HG02981 (cell line): ENCODE data around the gene PAX8.
A peak's percentile ranks its signal among the peaks of the same experiment; 100 is the strongest.

Source experiments
- ATAC-seq: cut with Tn5 transposase; IDR thresholded peaks from one replicate; pipeline ENCODE4 v1.9.1; 2021; ENCODE audit warnings: mild to moderate bottlenecking, moderate library complexity; ENCODE audit not compliant: unreplicated experiment

Gene PAX8

DNA sequence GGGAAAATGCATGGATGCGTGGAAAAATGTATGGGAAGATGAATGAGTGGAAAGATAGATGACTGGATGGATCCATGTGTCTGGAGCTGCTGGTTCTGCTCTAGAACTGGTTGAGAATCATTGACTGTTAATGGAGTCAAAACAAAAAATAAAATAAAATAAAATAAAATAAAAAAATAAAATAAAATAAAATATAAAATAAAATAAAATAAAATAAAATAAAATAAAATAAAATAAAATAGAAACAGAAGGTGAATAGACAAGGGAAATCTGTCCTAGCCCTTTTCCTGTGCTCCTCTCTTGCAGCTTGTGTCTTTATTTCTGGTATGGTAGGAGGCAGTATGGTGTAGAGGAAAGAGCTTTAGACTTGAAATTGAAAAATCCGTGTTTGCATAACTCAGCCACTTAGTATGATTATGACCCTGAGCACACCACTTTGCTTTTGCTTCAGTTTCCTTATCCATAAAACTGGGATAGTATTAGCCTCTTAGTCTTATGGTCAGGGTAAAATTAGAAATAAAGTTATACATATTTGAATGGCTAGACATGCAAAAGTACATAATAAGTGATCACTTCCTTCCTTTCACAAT is 54.0 kb downstream of the PAX8 start:
- no peak for ATAC-seq

- no peak for ATAC-seq
Measured at GRCh38 chr2:113223813-113224212, 54.9 kb downstream of the PAX8 start.

DNA sequence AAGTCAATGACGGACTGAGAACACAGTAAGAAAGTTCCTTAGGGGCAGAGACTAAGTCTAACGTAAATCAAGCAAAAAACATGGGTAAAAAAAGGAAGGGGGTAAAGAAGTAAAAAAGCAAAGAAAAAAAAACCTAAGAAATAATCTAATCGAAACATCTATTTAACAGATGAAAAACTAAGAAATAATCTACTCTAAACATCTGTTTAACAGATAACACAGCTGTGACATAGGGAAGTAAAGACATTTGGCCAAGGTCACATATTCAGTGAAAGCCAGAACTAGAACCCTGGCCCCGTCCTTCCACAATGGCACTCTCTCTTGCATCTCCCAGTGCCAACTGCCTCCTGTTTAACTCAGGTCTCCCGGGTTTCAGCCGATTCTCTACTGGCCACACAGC is 56.9 kb downstream of the PAX8 start:
- ATAC-seq, result no peak

DNA sequence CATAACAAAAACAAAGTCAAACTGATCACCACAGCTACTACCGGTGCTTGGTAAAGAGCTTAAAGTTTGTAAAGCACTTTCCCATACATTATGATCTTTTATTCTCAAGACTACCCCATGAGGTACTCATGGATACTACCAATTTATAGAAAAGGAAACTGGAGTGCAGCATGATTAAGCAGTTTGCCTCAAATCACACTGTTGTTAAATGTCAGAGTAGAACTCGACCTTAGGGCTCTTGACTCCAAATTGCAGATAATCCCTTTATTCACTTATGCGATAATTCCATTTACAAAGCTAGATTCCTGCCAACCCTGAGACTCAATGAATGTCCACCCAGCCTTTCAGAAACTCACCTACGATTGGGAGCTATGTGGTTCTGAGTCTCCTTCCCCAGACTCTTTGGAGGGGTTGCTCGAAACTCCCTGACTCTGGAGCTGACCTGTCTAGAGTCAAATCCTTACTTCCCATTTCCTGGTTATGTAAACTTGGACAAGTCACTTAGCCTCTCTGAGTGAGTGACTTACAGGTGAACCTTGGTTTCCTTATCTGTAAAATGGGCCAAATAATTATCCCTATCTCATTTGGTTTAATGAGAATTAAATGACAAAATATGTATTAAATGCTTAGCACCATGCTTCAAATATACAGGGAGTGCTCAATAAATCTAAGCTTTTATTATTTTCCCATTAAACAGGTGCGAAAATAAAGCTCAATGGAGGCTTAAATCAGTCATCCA is 57.6 kb downstream of the PAX8 start:
- no peak for ATAC-seq

GRCh38 chr2:113219889-113220641 is 58.7 kb downstream of the PAX8 start:
- ATAC-seq, result no peak

GRCh38 chr2:113219525-113219888 is 59.2 kb downstream of the PAX8 start:
- ATAC-seq, result no peak

- no peak for ATAC-seq
Measured at GRCh38 chr2:113219092-113219441, 59.7 kb downstream of the PAX8 start.

- ATAC-seq, result peak; percentile 44
Measured at GRCh38 chr2:113218283-113219091, 60.2 kb downstream of the PAX8 start.

- no peak for ATAC-seq
Measured at GRCh38 chr2:113217455-113218282, 61.1 kb downstream of the PAX8 start.

- ATAC-seq, result no peak
Measured at GRCh38 chr2:113216891-113217454, 61.7 kb downstream of the PAX8 start.

- no peak for ATAC-seq
Measured at GRCh38 chr2:113216321-113216720, 62.4 kb downstream of the PAX8 start.

DNA sequence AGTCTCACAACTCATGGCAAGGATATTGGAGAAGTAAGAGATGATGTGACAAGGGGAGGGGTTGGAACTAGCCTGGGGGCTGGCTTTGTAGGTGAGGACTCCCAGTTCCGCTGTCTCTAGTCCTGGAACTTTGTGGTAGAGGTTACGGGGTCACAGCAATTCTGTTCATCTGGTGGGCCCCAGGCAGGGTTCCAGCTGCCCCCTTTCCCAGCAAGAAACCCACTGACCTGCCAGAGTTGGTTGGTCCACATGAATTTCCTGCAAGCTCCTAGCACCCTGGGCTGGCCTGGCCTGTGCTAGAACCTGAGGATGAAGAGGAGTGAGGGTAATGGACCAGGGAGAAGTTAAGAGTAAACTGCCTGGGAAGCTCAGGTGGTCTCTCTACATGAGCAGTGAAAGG is 63.7 kb downstream of the PAX8 start:
- no peak for ATAC-seq

- ATAC-seq, result no peak
Measured at GRCh38 chr2:113214141-113214540, 64.6 kb downstream of the PAX8 start.

GRCh38 chr2:113213061-113213930 is 65.4 kb downstream of the PAX8 start:
- no peak for ATAC-seq

GRCh38 chr2:113212245-113213060 is 66.3 kb downstream of the PAX8 start:
- ATAC-seq, result no peak

DNA sequence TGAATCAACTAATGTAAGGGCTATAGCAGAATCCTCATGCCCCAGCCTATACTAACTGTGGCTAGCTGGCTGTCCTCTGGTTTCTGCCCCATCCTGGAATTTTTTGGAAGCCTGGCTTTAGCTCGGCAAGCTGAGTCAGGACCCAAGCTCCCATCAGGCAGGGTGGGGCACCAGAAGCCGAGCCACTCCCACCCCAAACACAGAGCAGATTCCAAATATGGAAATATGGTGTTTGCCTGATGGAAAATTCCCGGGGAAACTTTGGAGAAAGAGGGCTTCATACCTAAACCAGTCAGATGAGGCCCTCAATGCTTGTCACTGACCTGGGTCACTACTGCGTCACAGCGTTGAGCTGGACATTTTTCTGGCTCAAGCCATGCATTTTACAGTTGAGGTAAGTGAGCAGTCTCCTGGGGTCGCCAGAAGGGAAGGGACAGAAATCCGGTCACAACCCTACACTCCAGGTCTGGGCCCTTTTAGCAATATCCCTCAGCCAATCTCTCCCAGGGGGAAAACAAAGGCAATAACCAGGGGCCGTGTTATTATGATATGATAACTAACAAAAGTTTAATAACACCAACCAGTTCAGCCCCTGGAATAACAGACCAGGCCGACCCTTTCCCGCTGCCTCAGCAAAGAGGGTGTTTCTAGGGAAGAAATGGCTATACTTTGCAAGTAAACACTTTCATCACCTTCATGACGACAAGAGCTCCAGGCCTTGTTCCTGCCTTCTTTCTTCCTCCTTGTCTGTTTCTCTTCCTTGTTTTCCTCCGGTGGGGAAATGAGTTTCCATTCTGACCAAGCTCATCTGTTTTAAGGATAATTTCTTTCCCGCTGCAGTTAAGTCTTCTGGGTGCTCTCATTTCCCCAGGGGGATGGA is 67.3 kb downstream of the PAX8 start:
- no peak for ATAC-seq

DNA sequence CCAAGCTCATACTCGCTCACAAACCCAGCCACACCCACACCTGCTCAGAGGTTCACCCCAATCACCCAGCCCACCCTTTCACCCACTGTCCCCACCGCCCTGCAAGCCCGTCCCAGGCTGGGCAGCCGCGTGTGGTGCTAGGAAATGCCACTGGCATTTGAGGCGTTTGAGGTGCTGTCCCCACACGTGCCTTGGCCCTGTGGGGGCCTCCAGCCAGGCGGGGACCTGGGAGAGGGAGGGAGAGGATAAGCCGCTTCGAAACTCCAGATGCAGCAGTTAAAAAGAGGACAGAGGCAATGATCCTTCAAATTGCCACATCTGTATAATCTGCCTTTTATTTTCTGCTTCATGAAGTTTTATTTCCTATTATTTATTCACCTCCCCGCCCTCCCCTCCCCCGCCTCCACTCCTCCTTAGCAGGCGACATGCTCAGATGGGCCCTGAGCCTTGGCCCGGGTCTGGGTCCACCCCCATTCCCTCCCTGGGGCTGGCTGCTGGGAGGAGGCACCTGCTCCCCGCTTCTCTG is 69.0 kb downstream of the PAX8 start:
- no peak for ATAC-seq
